Lower leg skin (tissue), 3 donors: ENCODE results near the gene CDRT15L2.
"Not testable (repeated sequence)": the region's sequence is repeated elsewhere in the genome, so short reads cannot be mapped to it uniquely, and the experiment has no call there.

Source experiments
- CTCF ChIP-seq, 3 donors: fragments of 450-650 bp; IDR thresholded peaks; one replicate each; pipeline ENCODE4 v1.5.1; 2016; ENCODE audit warnings: antibody characterized with exemption in 3 of 3, mild to moderate bottlenecking in 3 of 3, moderate library complexity in 2 of 3
- POLR2A ChIP-seq, 2 donors: fragments of 450-650 bp; IDR thresholded peaks; one replicate each; pipeline ENCODE4 v1.6.1; 2016 to 2017; ENCODE audit warnings: antibody characterized with exemption in 2 of 2, mild to moderate bottlenecking in 1 of 2, moderate library complexity in 1 of 2

GRCh38 chr17:20547923-20548322 is 31.6 kb upstream of the CDRT15L2 start:
- not testable (repeated sequence) for TF ChIP-seq CTCF, POLR2A (IDR thresholded peaks at IDR 0.05)
